Stomach (tissue), 9 donors: ENCODE measurements around the gene ARL4A. TPM values are rescaled to one million over a fixed set of nuclear protein-coding genes. Genes with fewer than 3 reads are reported as not detected.
A peak's percentile ranks its signal among the peaks of the same experiment; 100 is the strongest.

Experiments
- DNase-seq, 2 donors: peaks; one replicate each; pipeline versions ENCODE4 v3.0.0 to v3.0.0-alpha.2; 2013 to 2019
- H3K27ac ChIP-seq, 5 donors: fragments of 200-600 bp in 4 of 5; sonication (generic) in 4 of 5; one replicate each; pipeline ENCODE4 v1.5.1; 2013 to 2019; ENCODE audit warnings: mild to moderate bottlenecking in 1 of 5, moderate library complexity in 1 of 5
- H3K27me3 ChIP-seq, 3 donors: fragments of 200-600 bp; sonication (generic); one replicate each; pipeline ENCODE4 v1.5.1; 2017 to 2019; ENCODE audit warnings: mixed run types in 1 of 3
- H3K36me3 ChIP-seq, 4 donors: fragments of 200-600 bp; sonication (generic); 1 replicate in 3 of 4; 2 replicates in 1 of 4; pipeline ENCODE4 v1.5.1; 2016 to 2019
- H3K4me1 ChIP-seq, 4 donors: fragments of 200-600 bp; sonication (generic); one replicate each; pipeline ENCODE4 v1.5.1; 2016 to 2019
- H3K4me3 ChIP-seq, 4 donors: fragments of 200-600 bp; sonication (generic) in 3 of 4; one replicate each; pipeline ENCODE4 v1.5.1; 2016 to 2019; ENCODE audit warnings: mild to moderate bottlenecking in 1 of 4
- H3K9me3 ChIP-seq, 4 donors: fragments of 200-600 bp; sonication (generic); one replicate each; pipeline ENCODE4 v1.5.1; 2016 to 2019
- CTCF ChIP-seq, 7 experiments: fragments of 450-650 bp in 4 of 7; fragments of 200-600 bp in 3 of 7; sonication (generic) in 3 of 7; IDR thresholded peaks; one replicate each; pipeline ENCODE4 v1.5.1; 2016 to 2019; ENCODE audit warnings: antibody characterized with exemption in 7 of 7, control low read depth in 2 of 7, mild to moderate bottlenecking in 1 of 7
- EP300 ChIP-seq: sonication (generic); formaldehyde crosslinking; IDR thresholded peaks from one replicate; pipeline ENCODE4 v1.6.1; 2017; ENCODE audit warnings: antibody characterized with exemption
- POLR2A ChIP-seq, 4 donors: fragments of 450-650 bp; IDR thresholded peaks; one replicate each; pipeline ENCODE4 v1.6.1; 2016; ENCODE audit warnings: antibody characterized with exemption in 4 of 4, control low read depth in 2 of 4, mild to moderate bottlenecking in 1 of 4, moderate library complexity in 1 of 4
- POLR2AphosphoS5 ChIP-seq, 3 donors: sonication (generic); formaldehyde crosslinking; IDR thresholded peaks; one replicate each; pipeline ENCODE4 v1.6.1; 2016; ENCODE audit warnings: antibody characterized with exemption in 3 of 3
- WGBS, 5 donors: extraction: QIAGEN DNeasy Blood & Tissue Kit in 3 of 5; methylation state at CpG; one replicate each; pipeline versions ENCODE4 v1.1.5 to v1.1.7; 2013 to 2018; 5-methylcytosine and 5-hydroxymethylcytosine counted together
- intact Hi-C: fragments of 100-400 bp; cut with DNase I; formaldehyde crosslinking; loops from one replicate; pipeline ENCODE4 v1.15.1; 2023; ENCODE audit warnings: low total_unique reads
- polyA plus RNA-seq, 3 donors: library from polyadenylated mRNA; stranded (reverse); fragments of 200-250 nt; gene quantifications; one replicate each; pipeline ENCODE4 v1.2.3, GENCODE V29; 2013
- total RNA-seq, 5 donors: library from RNA; depleted of rRNA; stranded (reverse); fragments of >200 nt; gene quantifications; one replicate each; pipeline versions ENCODE4 v1.1.0 to v1.2.3, GENCODE V29; 2014 to 2016
- donor health status: healthy with polysubstance abuse.
- donor health status: Bipolar disorder and iron deficiency.
- donor health status: healthy.

Gene ARL4A
- total and polyA plus RNA-seq, 8 donors, result 1.2 to 55.4 (median 27.7) TPM

GRCh38 chr7:12708314-12708713 is 20.9 kb downstream of the ARL4A start:
- Histone ChIP-seq H3K4me3 (no peak overlapping the region), H3K27ac (no peak overlapping the region), H3K36me3 (no peaks in the 10 kb centered on the region), H3K4me1 (peaks cover 0 to 11% (median 0%) of the 10 kb centered on the region in 4 donors), H3K27me3 (no peaks in the 10 kb centered on the region), H3K9me3 (no peaks in the 10 kb centered on the region)
- intact Hi-C loops, result no loop called here
- TF ChIP-seq CTCF (IDR thresholded peaks at IDR 0.05), result no peak
- no peak for TF ChIP-seq POLR2A (IDR thresholded peaks at IDR 0.05)
- no peak for TF ChIP-seq EP300
- no peak for TF ChIP-seq POLR2AphosphoS5 (IDR thresholded peaks at IDR 0.05)
- no peak for DNase-seq

GRCh38 chr7:12709726-12710502 is 22.5 kb downstream of the ARL4A start:
- Histone ChIP-seq H3K9me3 (no peaks in the 10 kb centered on the region), H3K36me3 (no peaks in the 10 kb centered on the region), H3K4me1 (peaks cover 0 to 16% (median 3%) of the 10 kb centered on the region in 4 donors), H3K4me3 (no peak overlapping the region), H3K27ac (peak overlapping the region in 1 of 5 donors; percentile 6), H3K27me3 (no peaks in the 10 kb centered on the region)
- DNase-seq, result no peak
- TF ChIP-seq EP300, result no peak
- TF ChIP-seq POLR2AphosphoS5 (IDR thresholded peaks at IDR 0.05), result no peak
- TF ChIP-seq POLR2A (IDR thresholded peaks at IDR 0.05), result no peak
- no peak for TF ChIP-seq CTCF (IDR thresholded peaks at IDR 0.05)
- WGBS, 5 donors, result 86 to 98% (median 93%) methylated on average over 2 of the region's 2 CpGs
- intact Hi-C loops, result no loop called here

- Histone ChIP-seq H3K27ac (no peak overlapping the region), H3K36me3 (no peaks in the 10 kb centered on the region), H3K9me3 (no peaks in the 10 kb centered on the region), H3K4me3 (no peak overlapping the region), H3K27me3 (no peaks in the 10 kb centered on the region), H3K4me1 (peaks cover 0 to 28% (median 13%) of the 10 kb centered on the region in 4 donors)
- no peak for DNase-seq
- WGBS, 5 donors, result 68 to 84% (median 79%) methylated on average over 10 to 11 of the region's 11 CpGs
- TF ChIP-seq POLR2AphosphoS5 (IDR thresholded peaks at IDR 0.05) (no peak), POLR2A (IDR thresholded peaks at IDR 0.05) (no peak), EP300 (no peak)
- intact Hi-C loops, result no loop called here
Measured at GRCh38 chr7:12711124-12711523, 23.7 kb downstream of the ARL4A start.

- intact Hi-C loops, result no loop called here
- 43 to 51% (median 45%) methylated on average over 2 of the region's 2 CpGs for WGBS, 5 donors
- DNase-seq, result no peak
- Histone ChIP-seq H3K4me3 (no peak overlapping the region), H3K9me3 (no peaks in the 10 kb centered on the region), H3K4me1 (peaks cover 0 to 38% (median 17%) of the 10 kb centered on the region in 4 donors), H3K27ac (peak overlapping the region in 1 of 5 donors; percentile 5), H3K27me3 (no peaks in the 10 kb centered on the region), H3K36me3 (no peaks in the 10 kb centered on the region)
- TF ChIP-seq POLR2AphosphoS5 (IDR thresholded peaks at IDR 0.05) (no peak), CTCF (IDR thresholded peaks at IDR 0.05) (no peak), EP300 (no peak), POLR2A (IDR thresholded peaks at IDR 0.05) (no peak)
Measured at GRCh38 chr7:12712236-12712635, 24.8 kb downstream of the ARL4A start.
